CD4-positive, alpha-beta T cell (primary cell): Measurements from ENCODE around the gene ERMARD. TPM values are rescaled to one million over a fixed set of nuclear protein-coding genes. Genes with fewer than 3 reads are reported as not detected.

Source experiments
- ATAC-seq: fragments of 200-7000 bp; cut with Tn5 transposase; one replicate; pipeline ENCODE4 v1.10.0; 2022; ENCODE audit warnings: mild to moderate bottlenecking; ENCODE audit not compliant: poor library complexity
- CTCF ChIA-PET: fragments of 350-600 bp; sonication (Branson Sonifier 250); formaldehyde crosslinking; loops from one replicate; lab custom pipeline; 2021; ENCODE audit warnings: antibody characterized with exemption, inconsistent platforms; lab: Charles Lee
- POLR2A ChIA-PET: fragments of 350-600 bp; sonication (Branson Sonifier 250); formaldehyde crosslinking; loops from one replicate; lab custom pipeline; 2021; ENCODE audit warnings: antibody characterized with exemption, inconsistent platforms; lab: Charles Lee
- DNase-seq, 14 experiments: peaks; one replicate each; pipeline ENCODE4 v3.0.0-alpha.2; 2013 to 2020; ENCODE audit warnings: mixed read lengths in 2 of 14
- H3K27ac ChIP-seq, 2 donors: one replicate each; pipeline versions ENCODE4 v1.5.1 to v1.7.0; 2013; ENCODE audit warnings: low read length in 2 of 2, low read depth in 1 of 2, mild to moderate bottlenecking in 1 of 2
- H3K27me3 ChIP-seq, 2 experiments: 1 replicate in 1 of 2; 2 replicates in 1 of 2; pipeline versions ENCODE4 v1.6.1 to v1.7.0; 2013; ENCODE audit warnings: low read length in 2 of 2, control low read depth in 1 of 2, mild to moderate bottlenecking in 1 of 2, moderate library complexity in 1 of 2; ENCODE audit not compliant: insufficient read depth in 2 of 2, control insufficient read depth in 1 of 2
- H3K36me3 ChIP-seq: one replicate; pipeline ENCODE4 v1.6.1; 2013; ENCODE audit warnings: low read length, control low read depth; ENCODE audit not compliant: insufficient read depth
- H3K4me1 ChIP-seq: one replicate; pipeline ENCODE4 v1.6.1; 2013; ENCODE audit warnings: low read length, control low read depth; ENCODE audit not compliant: insufficient read depth
- H3K4me3 ChIP-seq: one replicate; pipeline ENCODE4 v1.5.1; 2013; ENCODE audit warnings: mild to moderate bottlenecking, low read length, moderate library complexity
- H3K9me3 ChIP-seq, 2 experiments: 1 replicate in 1 of 2; 2 replicates in 1 of 2; pipeline versions ENCODE4 v1.6.1 to v1.7.0; 2013; ENCODE audit warnings: low read length in 2 of 2, mild to moderate bottlenecking in 2 of 2, control low read depth in 1 of 2, moderate library complexity in 1 of 2; ENCODE audit not compliant: control insufficient read depth in 1 of 2, insufficient read depth in 1 of 2
- H3K27ac Mint-ChIP-seq: one replicate; pipeline ENCODE4 v1.8.0; 2020; ENCODE audit warnings: mixed read lengths
- H3K27me3 Mint-ChIP-seq: one replicate; pipeline ENCODE4 v1.8.0; 2021; ENCODE audit warnings: mixed read lengths
- H3K36me3 Mint-ChIP-seq: one replicate; pipeline ENCODE4 v1.8.0; 2021; ENCODE audit warnings: low read depth, mixed read lengths
- H3K4me1 Mint-ChIP-seq: one replicate; pipeline ENCODE4 v1.8.0; 2021; ENCODE audit warnings: low read depth, mixed read lengths
- H3K4me3 Mint-ChIP-seq: one replicate; pipeline ENCODE4 v1.8.0; 2020; ENCODE audit warnings: mild to moderate bottlenecking, mixed read lengths
- H3K9me3 Mint-ChIP-seq: one replicate; pipeline ENCODE4 v1.8.0; 2020; ENCODE audit warnings: mixed read lengths
- CTCF ChIP-seq: fragments of 200-600 bp; IDR thresholded peaks from one replicate; pipeline ENCODE4 v1.8.0; 2022; ENCODE audit warnings: antibody characterized with exemption, mild to moderate bottlenecking
- intact Hi-C, 2 experiments: fragments of 100-400 bp; cut with DNase I in 1 of 2; cut with micrococcal nuclease in 1 of 2; formaldehyde crosslinking; loops; one replicate each; pipeline versions ENCODE4 v1.15.1 to v1.9.0; 2023 to 2025; cut with DNase I, micrococcal nuclease
- total RNA-seq, 174 experiments: library from RNA in 2 of 174; stranded (reverse) in 2 of 174; gene quantifications; one replicate each; pipeline ENCODE4 v1.2.3 and lab custom pipeline; 2021 to 2026

Gene ERMARD
- total RNA-seq, 2 experiments from 2014 or later, result 24.2 to 26.2 TPM

- intact Hi-C loops, result no loop called here
- H3K4me1 Mint-ChIP-seq, result no peaks in the 10 kb centered on the region
- Histone ChIP-seq H3K9me3 (peaks cover 0 to 5% of the 10 kb centered on the region in 2 experiments), H3K36me3 (peaks cover 27% of the 10 kb centered on the region), H3K4me1 (no peaks in the 10 kb centered on the region), H3K27me3 (no peaks in the 10 kb centered on the region), H3K27ac (no peak overlapping the region), H3K4me3 (no peak overlapping the region)
- TF ChIP-seq CTCF, result no peak
- H3K4me3 Mint-ChIP-seq, result no peak overlapping the region
- CTCF ChIA-PET, result no interaction called here
- POLR2A ChIA-PET, result no interaction called here
- H3K27me3 Mint-ChIP-seq, result no peaks in the 10 kb centered on the region
- no peak for ATAC-seq
- H3K36me3 Mint-ChIP-seq, result peaks cover 75% of the 10 kb centered on the region
- no peak for DNase-seq
- H3K27ac Mint-ChIP-seq, result no peak overlapping the region
- no peaks in the 10 kb centered on the region for H3K9me3 Mint-ChIP-seq
Observed at GRCh38 chr6:169779092-169779815, 27.8 kb downstream of the ERMARD start.

GRCh38 chr6:169779896-169780295 is 28.5 kb downstream of the ERMARD start:
- H3K4me1 ChIP-seq, result no peaks in the 10 kb centered on the region
- ChIA-PET POLR2A (no interaction called here), CTCF (no interaction called here)
- no peaks in the 10 kb centered on the region for H3K4me1 Mint-ChIP-seq
- H3K27ac Mint-ChIP-seq, result no peak overlapping the region
- ATAC-seq, result no peak
- no peak for DNase-seq
- peaks cover 27% of the 10 kb centered on the region for H3K36me3 ChIP-seq
- no peak overlapping the region for H3K4me3 Mint-ChIP-seq
- H3K27me3 ChIP-seq, result no peaks in the 10 kb centered on the region
- H3K36me3 Mint-ChIP-seq, result peaks cover 72% of the 10 kb centered on the region
- TF ChIP-seq CTCF, result no peak
- no peak overlapping the region for H3K27ac ChIP-seq
- H3K9me3 Mint-ChIP-seq, result no peaks in the 10 kb centered on the region
- intact Hi-C loops, result no loop called here
- H3K4me3 ChIP-seq, result no peak overlapping the region
- peaks cover 0 to 5% of the 10 kb centered on the region in 2 experiments for H3K9me3 ChIP-seq
- no peaks in the 10 kb centered on the region for H3K27me3 Mint-ChIP-seq

GRCh38 chr6:169780571-169781091 is 29.2 kb downstream of the ERMARD start:
- Mint-ChIP-seq H3K9me3 (no peaks in the 10 kb centered on the region), H3K27me3 (no peaks in the 10 kb centered on the region), H3K36me3 (peaks cover 65% of the 10 kb centered on the region), H3K4me1 (no peaks in the 10 kb centered on the region), H3K27ac (no peak overlapping the region), H3K4me3 (no peak overlapping the region)
- Histone ChIP-seq H3K27ac (no peak overlapping the region), H3K4me1 (no peaks in the 10 kb centered on the region), H3K4me3 (no peak overlapping the region), H3K36me3 (peaks cover 27% of the 10 kb centered on the region), H3K27me3 (no peaks in the 10 kb centered on the region), H3K9me3 (peaks cover 0 to 5% of the 10 kb centered on the region in 2 experiments)
- ChIA-PET CTCF (no interaction called here), POLR2A (no interaction called here)
- DNase-seq (no peak), ATAC-seq (no peak)
- intact Hi-C loops, result no loop called here
- no peak for TF ChIP-seq CTCF
